ENCODE results near the gene B4GALNT3.

GRCh38 chr12:442235-442884, 17.4 kb upstream of the B4GALNT3 start:
- TF ChIP-seq CBX5 (IDR thresholded peaks at IDR 0.05; ENCODE audit: low read depth) (no peak), ZNF384 (IDR thresholded peaks at IDR 0.05; ENCODE audit: borderline replicate concordance, low read depth, low read length) (no peak), KDM1A (IDR thresholded peaks at IDR 0.05; ENCODE audit: borderline replicate concordance) (no peak), EGR1 (IDR thresholded peaks at IDR 0.05; ENCODE audit: borderline replicate concordance in 1 of 2, low read depth in 2 of 2, low read length in 2 of 2) (no peak), CEBPB (IDR thresholded peaks at IDR 0.05; ENCODE audit: borderline replicate concordance in 1 of 2, low read depth in 2 of 2, low read length in 2 of 2) (no peak), TCF12 (IDR thresholded peaks at IDR 0.05; ENCODE audit: low read depth, low read length) (no peak)

Measured in GM12878 (cell line).